CD4-positive, alpha-beta T cell treated with Interleukin-4 for 1 hour (primary cell): ENCODE measurements around the gene TRAPPC12.

ENCODE experiments used
- DNase-seq, 2 donors: peaks; one replicate each; pipeline ENCODE4 v3.0.0-alpha.2; 2020 to 2022

TRAPPC12 gene

DNA sequence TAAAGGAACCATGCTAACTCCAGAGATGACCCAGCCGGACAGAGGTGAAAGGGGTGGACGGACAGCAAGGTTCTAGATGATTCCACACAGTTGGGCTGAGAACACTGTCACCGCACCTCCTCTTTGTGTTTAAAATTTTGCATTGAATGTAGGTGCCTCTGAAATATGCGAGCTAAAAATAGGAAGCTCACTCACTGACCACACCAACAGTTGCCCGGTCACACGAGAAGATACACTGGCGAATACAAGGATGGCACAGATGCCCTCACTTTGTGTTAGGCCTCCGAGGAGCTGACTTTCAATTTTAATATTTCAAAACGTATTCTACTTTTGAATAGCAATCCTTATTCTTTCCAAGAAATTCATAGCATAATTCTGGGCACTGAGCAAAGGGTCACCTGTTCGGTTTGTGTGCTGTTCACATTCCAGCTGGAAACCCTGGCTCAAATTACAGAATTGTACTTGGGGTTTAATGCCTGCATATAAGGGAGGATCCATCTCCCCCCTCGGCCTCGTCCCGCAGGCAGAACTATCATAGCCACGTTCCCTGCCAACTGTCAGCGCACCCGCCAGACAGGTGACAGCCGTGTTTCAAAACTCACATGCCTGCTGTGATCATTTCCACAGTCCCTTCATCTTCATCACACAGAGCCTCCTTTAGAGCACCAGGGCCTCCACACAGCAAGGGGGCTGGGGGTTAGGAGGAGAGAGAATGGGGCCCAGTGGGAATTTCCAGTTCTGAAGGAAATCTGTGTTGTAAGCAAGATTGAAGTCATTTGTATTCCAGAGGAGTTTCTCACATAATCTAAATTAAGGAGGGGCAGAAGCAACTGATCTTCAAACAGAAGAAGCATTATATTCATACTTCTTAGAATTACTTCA is 91.6 kb downstream of the TRAPPC12 start:
- no peak for DNase-seq

DNA sequence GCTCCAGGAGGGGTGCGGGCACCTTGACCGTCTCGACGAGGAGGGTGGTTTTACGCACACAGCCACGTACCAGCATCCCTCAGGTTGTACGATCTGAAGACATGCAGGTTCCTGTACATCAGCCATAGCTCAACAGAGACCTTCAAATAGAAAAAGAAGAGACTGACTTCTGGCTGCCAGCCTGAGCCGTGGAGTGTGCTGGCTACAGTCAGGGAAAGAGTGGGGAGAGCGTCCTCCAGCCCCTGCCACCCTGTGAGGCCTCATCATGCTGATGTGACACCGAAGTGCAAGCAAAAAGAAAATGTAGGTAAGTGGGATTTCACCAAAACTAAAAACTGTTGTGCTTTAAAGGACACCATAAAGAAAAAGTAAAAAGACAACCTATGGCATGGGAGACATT is 92.8 kb downstream of the TRAPPC12 start:
- DNase-seq: no peak

DNA sequence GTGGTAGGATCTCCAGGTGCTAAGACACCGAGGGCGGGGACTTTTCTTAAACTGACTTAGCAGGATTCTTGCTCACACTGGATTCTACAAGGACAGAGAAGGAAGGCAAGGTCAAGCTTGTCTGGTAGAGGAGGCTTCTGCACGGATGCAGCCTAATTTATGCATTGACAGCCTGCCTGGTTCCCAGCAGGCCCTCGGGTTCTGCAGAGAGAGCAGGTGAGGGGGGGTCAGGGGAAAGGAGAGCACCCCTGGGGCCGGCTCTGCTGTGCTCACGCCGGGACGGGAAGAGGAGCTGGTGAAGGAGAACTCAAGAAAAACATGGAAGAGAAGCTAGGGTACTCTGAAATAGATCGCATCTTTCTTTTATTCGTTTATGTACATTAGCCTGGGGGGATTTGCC is 93.5 kb downstream of the TRAPPC12 start:
- DNase-seq: no peak

DNA sequence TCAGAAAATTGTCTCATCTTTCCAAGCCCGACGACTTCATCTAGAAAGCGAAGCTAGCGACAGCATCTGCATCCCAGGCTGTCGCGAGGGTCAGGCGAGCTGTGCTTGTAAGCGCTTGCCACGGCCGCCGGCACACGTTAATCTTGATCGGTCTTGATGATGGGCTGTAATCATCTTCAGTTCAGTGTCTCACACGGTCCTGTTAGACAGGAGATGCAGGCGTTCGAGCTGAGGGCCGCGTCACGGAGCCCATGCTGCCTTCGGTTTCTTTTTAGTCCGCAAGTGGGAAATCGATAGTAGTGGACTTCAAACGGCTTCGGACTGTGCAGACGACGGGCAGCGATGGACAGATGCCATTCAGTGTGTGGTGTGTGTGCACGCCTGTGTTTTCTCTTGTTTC is 96.3 kb downstream of the TRAPPC12 start:
- DNase-seq: no peak

DNA sequence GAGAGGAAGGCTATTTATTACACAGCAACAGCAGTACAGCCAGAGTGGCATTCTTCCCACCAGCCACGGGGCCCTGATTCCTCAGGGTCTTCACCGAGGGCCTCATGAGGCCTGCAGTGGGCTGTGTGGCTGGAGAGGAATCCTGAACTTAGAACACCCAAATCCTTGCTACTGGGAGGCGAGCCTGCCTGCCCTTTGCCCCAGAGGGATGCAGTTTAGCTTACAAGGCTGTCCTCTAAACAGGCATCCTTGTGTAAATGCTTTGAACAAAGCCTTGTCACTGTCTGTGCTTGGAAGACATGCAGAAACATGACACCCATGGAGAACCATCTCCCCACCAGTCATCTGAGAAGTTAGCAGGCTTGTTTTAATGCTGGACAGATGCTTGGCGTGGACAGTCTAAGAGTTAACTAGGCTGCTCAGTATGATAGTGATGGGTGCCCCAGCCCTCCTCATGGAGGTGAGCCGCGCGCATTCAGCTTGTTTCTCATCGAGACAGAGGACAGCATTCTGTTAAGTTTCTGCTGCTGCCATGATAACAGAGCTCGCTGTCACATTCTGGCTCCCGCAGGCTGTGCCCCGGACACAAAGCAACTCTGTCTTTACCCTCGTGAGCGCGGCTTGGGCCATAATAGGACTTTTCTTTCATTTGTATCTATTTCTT is 97.0 kb downstream of the TRAPPC12 start:
- no peak for DNase-seq

DNA sequence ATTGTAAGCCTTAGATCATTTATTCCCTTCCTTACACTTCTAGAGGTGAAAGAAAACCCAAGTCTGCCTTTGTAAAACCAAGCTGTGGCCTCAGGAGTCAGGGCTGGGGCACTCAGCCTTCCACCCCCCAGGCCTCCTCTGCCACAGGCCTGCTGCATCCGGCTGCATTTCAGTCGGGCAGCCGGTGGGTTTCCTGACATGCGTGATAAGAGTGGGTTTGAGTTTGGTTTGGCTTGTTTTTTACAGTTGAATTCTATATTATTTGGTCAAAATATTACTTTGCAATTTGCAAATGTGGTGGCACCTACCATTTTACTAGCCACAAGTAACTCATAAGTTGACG is 97.5 kb downstream of the TRAPPC12 start:
- no peak for DNase-seq

DNA sequence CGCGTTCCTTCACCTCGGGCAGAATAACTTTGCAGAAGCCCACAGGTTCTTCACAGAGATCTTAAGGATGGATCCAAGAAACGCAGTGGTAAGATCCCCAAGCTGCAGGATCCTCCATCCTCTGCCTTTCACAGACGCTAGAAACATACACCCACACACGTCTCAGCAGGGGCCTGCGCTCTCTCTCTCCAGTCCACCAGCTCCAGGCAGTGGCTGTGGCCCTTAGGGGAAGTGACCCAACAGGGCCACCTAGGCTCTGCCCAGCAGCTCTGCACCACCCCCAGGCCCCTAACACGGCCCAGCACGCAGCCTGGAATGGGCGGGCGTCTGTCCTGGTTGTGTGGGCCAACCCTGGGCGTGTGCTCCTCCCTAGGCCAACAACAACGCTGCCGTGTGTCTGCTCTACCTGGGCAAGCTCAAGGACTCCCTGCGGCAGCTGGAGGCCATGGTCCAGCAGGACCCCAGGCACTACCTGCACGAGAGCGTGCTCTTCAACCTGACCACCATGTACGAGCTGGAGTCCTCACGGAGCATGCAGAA is 99.4 kb downstream of the TRAPPC12 start:
- DNase-seq: no peak

DNA sequence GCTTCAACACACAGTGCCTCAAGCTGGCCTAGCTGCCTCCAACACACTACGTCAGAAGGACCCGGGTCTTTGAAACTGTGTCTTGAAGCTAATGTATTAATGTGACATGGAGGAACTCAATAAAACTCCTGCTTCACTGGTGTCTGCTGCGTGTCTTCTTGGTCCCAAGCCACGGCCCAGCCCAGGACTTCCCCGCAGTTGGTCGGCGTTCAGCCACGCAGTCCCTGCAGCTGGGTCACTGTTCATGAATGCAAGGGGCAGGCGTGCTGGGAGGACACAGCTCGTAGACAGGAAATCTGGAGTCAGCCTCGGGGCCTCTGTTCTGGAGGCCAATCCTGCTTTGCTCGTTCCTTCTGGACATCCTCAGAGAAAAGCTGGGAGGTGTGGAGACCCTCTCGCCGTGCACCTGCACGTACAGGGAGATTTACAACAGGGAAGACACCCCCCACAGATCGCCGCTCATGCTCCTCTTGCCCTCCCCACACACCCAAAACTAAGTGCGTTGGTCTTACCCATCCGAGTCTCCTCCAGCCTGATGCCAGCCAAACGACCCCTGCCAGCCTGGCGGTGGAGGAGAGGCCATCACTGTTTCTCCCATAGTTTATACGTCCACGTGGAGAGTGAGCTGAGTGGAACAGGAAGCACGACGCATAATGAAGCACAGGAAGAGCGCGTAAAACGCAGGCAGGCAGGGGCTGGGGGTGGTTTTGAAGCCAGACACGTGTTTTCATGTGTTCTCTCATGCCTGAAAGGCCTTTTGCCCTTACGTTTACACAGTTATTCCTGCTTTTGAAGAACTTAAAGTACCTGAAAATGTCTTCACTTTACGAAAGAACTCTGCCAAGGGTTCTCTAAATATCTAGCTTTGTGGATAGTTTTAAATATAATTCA is 100.2 kb downstream of the TRAPPC12 start:
- no peak for DNase-seq

DNA sequence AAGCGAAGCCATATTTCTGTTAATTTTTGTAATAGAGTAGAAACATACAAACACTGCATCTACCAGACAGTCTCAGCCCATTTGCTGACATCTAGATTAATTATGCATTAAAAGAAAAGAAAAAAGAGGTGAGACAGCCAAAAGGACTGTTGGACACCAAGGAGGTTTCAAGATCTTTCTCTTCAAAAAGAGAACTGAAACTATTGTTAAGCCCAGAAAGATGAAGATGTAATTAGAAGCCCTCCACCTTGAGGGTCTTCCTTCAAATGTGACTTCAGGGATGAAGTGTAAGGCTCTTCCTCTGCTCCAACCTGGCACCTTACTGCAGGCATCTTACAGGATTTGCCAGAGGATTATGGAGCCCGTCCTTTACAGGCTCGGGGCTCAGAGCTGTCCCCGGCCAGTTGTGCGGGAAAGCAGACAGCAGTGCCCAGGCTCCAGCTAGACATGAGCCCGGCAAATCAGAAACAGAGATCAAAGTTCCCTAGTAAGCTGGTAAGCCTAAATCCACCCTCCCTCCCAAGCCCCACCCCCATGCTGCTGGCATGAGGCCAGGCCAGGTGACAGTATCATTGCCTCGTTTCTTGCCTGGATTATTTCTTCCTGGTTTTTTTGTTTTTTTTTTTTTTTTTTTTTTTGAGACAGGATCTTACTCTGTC is 101.0 kb downstream of the TRAPPC12 start:
- DNase-seq: no peak

DNA sequence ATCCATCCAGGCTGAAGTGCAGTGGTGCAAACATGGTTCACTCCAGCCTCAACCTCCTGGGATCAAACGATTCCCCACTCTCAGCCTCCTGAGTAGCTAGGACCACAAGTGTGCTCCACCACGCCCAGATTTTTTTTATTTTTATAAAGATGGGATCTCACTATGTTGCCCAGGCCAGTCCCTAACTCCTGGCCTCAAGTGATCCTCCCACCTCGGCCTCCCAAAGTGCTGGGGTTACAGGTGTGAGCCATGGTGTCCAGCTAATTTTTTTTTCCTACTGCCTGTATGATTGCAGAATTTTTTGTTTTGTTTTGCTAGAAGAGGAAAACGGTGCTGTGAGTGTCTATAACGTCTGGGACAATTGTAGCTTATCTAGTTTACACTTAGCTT is 101.5 kb downstream of the TRAPPC12 start:
- DNase-seq: no peak

DNA sequence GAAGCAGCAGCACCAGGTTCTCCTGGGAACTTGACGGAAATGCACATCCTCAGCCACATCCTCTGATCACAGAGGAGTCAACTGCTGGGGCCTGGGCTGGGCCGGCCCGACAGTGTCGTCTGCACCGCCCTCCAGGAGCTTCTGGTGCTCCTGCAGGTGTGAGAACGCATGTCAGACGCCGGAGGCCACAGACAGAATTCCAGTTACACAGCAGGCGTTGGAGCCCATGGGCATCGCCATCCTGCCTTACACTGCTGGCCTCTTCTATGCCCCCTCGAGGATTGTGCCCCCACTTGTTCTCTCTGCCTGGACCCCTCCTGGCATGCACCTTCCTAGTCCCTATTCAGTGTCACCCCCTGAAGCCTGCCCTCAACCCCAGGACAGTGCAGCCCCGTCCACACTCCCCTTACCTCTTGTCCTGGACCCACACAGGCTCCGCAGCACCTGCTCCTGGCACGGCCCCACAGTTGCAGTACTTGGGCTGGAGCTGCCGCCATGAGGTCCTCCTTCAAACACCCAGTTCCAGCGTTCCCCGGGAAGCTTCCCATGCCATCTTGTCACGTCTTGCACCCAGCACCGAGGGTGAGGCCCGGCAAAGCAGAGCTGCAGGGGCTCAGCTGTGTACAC is 102.4 kb downstream of the TRAPPC12 start:
- DNase-seq: no peak

DNA sequence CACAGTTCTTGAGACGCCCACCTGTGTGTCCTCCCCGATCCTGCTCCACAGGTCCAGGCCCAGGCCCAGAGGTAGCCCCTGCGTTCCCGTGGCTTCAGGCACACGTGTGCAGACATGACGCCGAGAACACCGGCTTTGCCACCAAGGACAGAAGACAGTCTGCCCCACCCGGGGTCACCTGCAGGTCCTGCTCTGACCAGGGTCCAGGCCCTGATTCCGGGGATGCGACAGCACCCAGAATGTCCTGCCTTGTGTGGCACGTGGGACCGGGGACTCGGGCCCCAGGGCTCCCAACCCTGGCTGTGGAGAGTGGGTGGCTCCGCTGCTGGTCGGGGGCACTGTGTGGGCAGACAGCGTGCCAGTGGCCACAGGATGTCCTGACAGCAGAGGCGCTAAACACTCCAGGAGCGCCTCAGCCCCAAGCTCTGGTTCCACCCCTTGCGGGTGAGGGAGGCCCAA is 102.9 kb downstream of the TRAPPC12 start:
- no peak for DNase-seq

DNA sequence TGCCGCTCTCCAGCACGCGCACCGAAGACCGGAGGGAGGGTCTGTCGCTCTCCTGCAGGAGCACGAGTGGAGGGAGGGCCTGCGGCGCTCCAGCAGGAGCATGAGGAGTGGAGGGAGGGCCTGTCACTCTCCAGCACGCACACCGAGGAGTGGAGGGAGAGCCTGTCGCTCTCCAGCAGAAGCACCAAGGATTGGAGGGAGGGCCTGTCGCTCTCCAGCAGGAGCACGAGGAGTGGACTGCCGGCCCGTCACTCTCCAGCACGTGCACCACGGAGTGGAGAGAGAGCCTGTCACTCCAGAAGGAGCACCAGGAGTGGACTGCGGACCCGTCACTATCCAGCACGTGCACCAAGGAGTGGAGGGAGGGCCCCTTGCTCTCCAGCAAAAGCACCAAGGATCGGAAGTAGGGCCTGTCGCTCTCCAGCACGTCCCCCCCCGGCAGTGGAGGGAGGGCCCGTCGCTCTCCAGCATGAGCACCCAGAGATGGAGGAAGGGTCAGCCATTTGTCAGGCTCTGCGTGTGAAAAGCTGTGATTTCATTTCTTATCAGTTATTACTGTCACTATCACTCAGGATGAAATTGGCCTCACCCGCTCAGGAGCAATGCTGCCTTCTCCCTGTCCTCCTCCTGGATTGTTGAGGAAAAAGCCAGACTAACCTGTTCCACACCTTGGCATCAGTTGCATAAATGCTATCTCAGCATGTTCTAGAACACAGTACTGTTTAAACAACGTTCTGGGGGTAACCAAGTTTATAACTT is 103.9 kb downstream of the TRAPPC12 start:
- peak in 1 of 2 donors; percentile 67 for DNase-seq

DNA sequence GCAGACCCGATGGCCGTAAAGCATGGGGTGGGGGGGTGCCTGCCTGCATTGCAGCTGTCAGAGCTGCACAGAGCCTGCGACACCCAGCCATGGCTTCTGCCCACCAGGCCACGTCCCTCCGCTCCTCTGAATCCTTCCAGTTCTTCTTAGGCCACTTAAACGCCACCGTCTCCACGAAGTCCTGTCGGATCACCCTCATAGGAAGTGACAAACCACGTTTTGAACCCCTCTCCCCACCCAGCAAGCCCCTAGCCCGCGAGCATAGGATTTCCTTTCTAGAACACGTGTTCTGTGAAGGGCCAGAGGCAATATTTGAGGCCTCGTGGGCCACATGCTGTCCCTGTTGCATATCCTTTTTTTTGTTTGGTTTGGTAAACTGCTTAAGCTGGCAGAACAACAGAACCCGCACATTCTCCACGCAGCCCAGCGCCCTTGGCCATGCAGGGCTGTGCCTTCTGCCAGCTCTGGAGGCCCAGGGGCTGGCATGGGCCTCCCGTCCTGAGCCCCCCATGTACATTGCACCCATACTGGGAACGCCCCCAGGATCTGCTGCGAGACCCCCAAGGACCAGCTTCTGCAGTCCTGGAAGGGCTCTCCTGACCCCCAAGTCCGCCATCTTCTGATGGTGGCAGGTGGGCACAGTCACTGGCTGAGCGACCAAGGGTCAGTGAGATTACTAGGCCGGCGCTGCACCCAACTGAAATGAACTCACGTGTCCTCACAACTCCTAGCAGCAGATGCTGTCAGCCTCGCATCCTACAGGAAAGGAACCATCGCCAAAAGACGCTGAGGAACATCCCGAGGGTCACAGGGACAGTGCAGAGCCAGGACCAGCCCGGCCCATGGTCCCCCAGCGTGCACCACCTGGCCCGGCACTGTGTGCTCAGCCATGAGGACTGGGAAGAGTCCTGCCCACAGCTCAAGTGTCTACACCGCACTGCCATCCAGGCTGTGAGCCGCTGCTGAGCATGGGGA is 104.8 kb downstream of the TRAPPC12 start:
- no peak for DNase-seq

DNA sequence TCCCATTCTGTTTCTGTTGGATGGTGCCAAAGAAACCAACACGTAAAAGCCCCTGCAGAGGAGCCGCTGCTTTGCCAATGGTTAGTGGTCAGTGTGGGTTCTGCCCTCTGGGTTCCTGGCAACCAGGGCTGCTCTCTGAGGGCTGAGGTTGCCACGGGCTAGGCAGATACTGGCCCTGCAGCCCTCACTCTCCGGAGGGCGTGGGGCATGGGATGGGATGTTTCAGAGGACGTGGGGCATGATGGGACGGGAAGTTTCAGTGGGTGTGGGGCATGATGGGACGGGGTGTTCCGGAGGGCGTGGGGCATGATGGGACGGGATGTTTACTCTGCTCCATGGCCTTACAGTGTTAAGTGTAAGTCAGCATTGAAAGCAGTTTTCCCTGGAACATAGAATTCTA is 105.7 kb downstream of the TRAPPC12 start:
- no peak for DNase-seq

DNA sequence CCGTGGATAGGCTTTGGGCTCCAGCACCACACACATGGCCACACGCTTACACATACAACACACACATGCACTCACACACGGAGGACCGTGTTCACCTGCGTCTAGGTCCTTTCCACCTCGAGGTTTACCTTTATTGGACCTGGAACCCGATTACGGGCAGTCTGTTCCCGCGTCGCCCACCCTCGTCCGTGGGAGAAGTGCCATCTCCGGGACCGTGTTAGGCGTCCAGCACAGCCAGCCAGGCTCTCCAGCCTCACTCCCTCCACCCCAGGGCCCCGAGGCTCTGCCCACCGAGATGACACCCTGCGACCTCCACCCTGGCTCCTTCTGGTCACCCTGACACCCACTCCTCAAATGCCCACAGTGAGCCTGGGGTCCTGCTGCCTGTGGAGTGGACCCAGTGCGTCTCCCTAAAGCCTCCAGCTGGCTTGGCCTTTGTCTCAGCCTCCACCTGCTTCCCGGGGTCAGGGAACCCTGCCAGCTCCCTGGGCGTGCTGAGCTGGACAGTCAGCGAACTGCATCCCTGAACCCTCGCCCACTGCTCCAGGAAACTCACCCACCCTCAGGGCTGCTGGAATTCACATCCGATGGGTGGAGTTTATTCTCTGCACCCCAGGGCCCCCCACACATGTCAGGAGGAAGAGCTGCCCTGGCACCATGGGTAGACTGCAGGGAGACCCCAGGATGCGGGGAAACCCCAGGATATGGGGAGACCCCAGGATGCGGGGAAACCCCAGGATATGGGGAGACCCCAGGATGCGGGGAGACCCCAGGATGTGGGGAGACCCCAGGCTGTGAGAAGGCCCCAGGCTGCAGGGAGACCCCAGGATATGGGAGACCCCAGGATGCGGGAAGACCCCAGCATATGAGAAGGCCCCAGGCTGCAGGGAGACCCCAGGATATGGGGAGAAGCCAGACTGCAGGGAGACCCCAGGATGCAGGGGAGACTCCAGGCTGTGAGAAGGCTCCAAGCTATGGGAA is 106.8 kb downstream of the TRAPPC12 start:
- DNase-seq: no peak

DNA sequence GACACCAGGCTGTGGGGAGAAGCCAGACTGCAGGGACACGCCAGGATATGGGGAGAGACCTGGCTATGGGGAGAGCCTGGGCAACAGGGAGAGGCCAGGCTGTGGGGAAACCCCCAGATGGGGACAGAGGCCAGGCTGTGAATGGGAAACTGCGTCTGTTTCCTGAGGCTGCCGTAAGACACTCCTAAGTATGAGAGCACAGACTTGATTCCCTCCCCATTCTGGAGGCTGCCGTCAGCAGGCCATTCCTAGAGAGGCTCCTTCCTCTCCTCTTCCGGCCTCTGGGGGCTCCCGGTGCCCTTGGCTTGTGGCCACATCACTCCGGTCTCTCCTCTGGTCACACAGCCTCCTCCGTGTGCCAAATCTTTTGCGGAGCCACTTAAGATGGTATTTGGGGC is 107.5 kb downstream of the TRAPPC12 start:
- DNase-seq: no peak

DNA sequence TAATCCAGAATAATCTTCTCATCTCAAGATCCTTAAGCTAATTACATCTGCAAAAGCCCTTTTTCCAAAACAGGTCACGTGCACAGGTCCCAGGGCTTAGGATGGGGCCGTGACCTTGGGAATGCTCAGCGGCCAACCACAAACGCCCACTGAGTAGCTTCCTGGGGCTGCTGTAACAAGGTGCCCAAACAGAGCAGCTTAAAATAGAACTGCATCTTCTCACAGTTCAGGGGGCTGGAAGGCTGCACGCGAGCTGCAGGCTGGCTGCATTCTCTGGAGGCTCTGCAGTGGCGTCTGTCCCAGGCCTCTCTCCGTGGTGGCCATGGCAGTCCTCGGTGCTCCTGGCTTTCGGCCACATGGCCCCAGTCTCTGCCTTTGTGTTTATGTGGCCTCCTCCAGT is 107.9 kb downstream of the TRAPPC12 start:
- DNase-seq: no peak

DNA sequence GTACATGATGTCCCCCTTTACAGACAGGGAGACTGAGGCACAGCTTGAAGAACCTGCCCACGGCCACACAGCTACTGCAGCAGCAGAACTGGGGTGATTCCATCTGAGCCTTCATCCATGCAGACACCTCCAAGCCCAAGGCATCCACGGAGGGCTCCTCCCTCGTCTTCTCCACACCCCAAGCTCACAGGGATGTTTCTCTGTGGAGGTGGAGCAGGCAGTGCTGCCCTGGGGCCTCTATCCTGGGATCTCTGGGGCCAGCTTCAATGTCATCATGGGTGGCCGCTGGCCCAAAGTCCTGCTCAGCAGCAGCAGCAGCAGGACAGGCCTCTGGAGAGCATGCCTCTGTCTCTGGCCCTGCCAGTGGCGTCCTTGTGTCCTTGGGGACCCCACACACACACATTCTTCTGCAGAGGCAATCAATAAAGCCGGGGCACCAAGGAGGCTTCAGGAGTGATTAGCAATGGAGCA is 108.6 kb downstream of the TRAPPC12 start:
- DNase-seq: no peak
